Hematopoietic multipotent progenitor cell treated with erythropoietin and hydrocortisone succinate and interleukin-3 and kit ligand, for 15 days (in vitro differentiated cells): ENCODE results near the gene TRMT1L.

Source experiments
- DNase-seq: peaks from one replicate; pipeline ENCODE4 v3.0.0-alpha.2; 2015; ENCODE audit warnings: low spot score

TRMT1L gene

DNA sequence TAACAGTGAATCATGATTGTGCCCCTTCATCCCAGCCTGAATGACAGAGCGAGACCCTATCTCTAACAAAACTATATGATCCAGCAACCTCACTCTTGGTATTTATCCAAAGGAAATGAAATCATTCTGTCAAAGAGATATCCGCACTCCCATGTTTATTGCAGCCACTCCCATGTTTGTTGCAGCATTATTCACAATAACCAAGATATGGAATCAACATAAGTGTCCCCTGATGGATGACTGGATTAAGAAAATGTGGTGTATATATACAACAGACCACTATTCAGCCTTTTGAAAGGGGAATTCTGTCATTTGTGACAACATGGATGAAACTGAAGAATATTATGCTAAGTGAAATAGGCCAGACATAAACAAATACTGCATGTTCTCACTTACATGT, 44.4 kb downstream of the TRMT1L start:
- DNase-seq: no peak

DNA sequence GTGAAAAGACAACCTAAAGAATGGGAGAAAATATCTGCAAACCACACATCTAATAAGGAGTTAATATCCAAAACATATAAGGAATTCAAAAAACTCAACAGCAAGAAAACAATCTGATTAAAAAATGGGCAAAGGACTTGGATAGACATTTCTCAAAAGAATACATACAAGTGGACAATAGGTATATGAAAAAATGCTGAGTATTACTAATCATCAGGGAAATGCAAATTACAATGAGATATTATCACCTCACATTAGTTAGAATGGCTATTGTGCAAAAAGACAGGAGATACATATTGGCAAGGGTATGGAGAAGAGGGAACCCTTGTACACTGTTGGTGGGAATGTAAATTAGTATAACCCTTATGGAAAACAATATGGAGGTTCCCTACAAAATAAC, 44.9 kb downstream of the TRMT1L start:
- no peak for DNase-seq

DNA sequence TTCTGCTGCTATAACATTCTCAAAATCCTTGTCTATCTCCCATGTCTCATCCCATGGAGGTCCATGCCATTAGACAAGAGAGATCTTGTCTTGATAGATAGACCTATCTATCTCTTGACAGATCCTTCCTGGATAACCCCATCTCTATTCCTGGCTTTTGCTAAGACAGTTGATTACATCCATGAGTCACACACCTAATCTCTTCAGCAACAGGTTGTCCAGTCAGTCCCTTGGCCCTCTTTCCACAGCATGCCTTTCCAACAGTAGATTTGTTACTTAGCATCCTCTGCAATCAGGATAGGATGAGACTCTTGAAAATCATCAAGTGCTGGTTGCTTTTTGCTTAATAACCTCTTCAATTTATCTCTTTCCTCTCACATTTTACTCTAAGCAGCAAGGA, 46.6 kb downstream of the TRMT1L start:
- no peak for DNase-seq

DNA sequence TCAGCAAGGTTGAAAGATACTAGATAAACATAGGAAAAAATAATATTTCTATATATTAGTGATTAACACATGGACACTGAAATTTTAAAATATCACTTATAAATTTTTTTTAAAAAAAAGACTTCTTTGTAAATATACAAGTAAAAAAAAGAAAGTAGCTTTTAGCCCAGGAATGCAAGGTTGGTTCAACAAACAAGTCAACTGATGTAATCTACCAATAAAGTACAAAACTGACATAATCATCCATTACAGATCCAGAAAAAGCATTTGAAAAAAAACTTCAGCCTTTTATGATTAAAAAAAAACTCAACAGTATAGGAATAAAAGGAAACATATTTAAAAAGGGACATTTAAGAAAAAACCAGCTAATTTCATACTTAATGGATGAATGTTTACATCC, 48.4 kb downstream of the TRMT1L start:
- DNase-seq: no peak

DNA sequence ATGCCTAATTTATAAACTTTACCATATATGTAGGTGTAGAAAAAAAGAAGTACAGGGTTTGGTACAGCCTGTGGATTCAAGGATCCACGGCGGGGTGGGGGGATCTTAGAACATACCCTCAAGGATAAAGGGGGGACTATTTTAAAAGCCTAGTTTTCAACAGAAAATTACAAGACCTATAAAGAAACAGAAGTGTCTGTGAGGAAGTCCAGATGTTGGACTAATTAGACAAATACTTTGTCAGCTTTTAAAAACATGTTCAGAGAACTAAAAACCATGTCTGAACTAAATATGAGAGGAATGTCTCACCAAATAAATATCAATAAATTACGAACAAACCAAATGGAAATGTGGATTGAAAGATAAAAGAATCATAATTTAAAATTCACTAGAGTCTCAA, 51.6 kb downstream of the TRMT1L start:
- DNase-seq: no peak

GRCh38 chr1:185104083-185104482, 52.7 kb downstream of the TRMT1L start:
- no peak for DNase-seq

DNA sequence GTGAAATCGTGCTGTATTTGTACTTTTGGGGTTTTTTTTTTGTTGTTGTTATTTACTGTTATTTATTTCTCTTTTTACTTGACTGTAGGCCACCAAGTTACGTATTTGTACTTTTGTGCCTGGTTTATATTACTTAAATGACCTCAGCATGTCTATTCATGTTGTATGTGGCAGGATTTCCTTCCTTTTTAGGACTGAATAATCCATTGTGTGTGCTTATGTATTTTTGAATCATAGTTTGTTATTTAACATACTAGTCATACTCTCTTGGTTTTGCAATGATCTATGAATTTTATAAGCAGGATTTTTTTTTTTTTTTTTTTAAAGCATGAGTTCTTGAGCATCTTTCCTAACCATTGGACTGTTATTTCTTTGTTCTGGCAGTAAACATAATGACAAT, 60.2 kb downstream of the TRMT1L start:
- no peak for DNase-seq

GRCh38 chr1:185094761-185095160, 62.0 kb downstream of the TRMT1L start:
- DNase-seq: no peak

DNA sequence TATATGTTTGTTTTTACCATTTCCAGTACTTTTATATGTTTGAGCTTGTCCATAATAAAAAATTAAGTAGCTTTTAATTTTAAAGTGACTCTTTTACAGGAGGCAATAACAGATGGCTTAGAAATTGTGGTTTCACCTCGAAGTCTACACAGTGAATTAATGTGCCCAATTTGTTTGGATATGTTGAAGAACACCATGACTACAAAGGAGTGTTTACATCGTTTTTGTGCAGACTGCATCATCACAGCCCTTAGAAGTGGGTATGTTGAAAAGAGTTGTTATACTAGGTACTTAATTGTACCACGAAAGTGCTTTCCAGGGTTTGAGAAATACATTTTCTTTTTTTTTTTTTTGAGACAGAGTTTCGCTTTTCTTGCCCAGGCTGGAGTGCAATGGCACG, 65.3 kb downstream of the TRMT1L start:
- DNase-seq: no peak

DNA sequence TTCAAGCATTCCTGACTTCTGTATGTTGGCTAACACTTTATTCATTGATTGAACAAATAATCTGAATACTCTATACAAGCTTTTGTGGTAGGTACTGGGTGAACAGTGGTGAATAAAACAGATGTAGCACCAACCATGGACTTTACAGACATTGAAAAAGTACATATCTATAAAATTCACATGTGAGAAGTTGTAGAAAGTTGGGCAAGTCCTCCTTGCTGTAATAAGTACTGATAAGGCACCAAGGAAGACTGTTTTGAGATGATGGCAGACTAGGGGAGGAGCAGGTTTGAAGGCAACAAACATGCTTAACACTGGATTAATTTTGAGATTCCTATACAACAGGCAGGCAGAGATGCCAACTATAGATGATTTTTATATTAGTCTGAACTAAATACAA, 69.0 kb downstream of the TRMT1L start:
- peak; percentile 81 for DNase-seq

- DNase-seq: peak; percentile 33
Measured at GRCh38 chr1:185087101-185087500, 69.7 kb downstream of the TRMT1L start.

DNA sequence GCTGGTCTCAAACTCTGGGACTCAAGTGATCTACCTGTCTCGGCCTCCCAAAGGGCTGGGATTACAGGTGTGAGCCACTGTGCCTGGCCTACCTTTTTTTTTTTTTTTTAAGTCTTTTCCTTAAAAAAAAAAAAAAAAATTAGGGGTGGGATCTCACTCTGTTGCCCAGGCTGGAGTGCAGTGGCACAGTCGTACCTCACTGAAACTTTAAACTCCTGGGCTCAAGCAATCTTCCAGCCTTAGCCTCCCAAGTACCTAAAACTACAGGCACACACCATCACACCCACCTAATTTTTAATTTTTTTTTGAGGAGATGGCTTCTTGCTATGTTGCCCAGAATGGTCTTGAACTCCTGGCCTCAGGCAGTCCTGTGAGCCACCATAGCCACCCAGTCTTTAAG, 72.9 kb downstream of the TRMT1L start:
- no peak for DNase-seq

GRCh38 chr1:185080422-185080821, 76.3 kb downstream of the TRMT1L start:
- DNase-seq: peak; percentile 24

DNA sequence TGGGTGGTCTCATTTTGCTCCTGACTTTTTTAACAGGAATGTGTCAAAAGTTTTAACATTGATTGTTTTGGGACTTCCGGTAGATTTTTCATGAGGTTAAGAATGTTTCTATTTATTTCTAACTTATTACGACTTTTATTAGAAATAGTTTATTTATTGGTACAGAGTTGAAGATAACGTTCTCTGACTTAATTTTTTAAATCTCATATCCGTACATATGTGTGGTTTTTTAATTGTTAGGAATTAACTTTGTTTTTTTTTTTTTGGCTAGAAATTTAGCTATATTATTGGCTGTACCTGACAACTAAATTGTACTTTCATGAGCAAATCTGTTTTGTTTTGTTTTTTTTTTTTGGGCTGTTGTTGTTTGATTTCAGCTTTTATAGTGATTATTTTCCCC, 79.4 kb downstream of the TRMT1L start:
- DNase-seq: no peak

DNA sequence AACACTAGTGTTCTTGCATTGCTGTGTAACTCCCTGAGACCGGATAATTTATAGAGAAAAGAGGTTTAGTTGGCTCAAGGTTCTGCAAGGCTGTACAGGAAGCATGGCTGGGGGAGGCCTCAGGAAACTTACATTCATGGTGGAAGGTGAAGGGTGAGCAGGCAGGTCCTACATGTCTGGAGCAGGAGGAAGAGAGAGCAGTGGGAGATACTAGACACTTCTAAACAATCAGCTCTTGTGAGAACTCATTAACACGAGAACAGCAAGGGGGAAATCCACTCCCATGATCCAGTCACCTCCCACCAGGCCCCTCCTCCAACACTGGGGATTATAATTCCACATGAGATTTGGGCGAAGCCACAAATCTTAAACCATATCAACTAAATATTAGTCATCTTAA, 81.3 kb downstream of the TRMT1L start:
- DNase-seq: no peak

GRCh38 chr1:185074307-185074706, 82.4 kb downstream of the TRMT1L start:
- no peak for DNase-seq

- DNase-seq: no peak
Measured at GRCh38 chr1:185073725-185074124, 83.0 kb downstream of the TRMT1L start.

GRCh38 chr1:185070051-185070450, 86.7 kb downstream of the TRMT1L start:
- no peak for DNase-seq

DNA sequence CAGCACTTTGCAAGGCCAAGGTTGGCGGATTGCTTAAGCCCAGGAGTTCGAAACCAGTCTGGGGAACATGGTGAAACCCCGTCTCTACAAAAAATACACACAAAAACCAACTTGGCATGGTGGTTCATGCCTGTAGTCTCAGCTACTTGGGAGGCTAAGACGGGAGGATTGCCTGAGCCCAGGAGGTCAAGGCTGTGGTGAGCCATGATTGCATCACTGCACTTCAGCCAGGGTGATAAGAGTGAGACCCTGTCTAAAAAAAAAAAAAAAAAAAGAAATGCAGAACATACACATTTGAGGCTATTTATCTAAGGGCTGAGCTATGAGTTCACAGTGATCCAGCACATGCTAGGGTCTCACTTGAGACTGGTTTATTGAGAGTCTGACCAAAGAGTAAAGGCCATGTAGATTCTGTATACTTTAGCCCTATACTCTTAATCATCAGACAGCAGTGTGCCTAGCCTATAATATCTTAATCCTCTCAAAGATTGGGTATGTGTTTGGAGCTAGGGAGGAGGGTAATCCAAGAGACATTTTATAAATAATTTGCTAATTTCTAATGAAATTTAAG, 87.5 kb downstream of the TRMT1L start:
- no peak for DNase-seq

- DNase-seq: no peak
Measured at GRCh38 chr1:185068341-185068740, 88.4 kb downstream of the TRMT1L start.
